CMK (cell line): Measurements from ENCODE around the gene TWSG1.
"Not testable (repeated sequence)": the region's sequence is repeated elsewhere in the genome, so short reads cannot be mapped to it uniquely, and the experiment has no call there.

Experiments
- DNase-seq: peaks from one replicate; pipeline ENCODE4 v3.0.0-alpha.2; 2010; ENCODE audit warnings: low read depth

Gene TWSG1

DNA sequence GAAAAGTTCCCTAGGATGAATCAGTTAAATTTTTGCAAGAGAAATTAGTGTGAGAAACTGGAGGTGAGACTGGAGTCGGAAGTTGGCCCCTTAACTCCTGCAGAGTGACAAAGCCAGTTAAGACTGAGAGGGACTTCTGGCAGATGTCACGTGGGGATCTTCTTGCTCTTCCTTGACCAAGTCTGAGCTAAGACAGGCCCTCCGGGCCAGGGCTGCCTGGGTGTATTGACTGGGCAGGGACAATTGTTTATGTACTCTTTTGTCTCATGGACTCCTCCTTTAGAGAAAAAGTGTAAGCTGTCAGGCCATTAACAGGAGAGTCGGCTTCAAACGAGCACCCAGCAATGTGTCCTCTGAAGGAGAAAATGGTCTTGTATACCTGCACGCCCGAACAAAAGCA is 92.2 kb downstream of the TWSG1 start:
- no peak for DNase-seq

DNA sequence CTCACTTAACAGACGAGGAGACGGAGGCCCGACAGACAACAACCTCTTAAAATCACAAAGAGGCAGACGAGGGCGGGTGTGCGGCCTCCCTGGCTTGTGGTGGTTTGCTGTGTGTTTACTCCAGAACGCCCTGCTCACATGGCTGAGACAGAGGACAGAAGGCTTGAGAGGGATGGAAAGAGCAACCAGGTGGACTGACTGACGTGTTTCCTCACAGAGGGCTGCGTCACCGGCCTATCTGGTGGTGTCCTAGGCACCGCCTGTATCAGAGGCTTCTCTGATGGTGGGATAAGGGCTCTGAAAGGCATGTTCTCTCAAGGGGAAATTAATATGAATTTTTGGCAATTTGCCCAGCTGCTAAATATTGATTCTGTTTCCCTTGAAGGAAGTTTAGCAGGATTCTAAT is 93.7 kb downstream of the TWSG1 start:
- no peak for DNase-seq

DNA sequence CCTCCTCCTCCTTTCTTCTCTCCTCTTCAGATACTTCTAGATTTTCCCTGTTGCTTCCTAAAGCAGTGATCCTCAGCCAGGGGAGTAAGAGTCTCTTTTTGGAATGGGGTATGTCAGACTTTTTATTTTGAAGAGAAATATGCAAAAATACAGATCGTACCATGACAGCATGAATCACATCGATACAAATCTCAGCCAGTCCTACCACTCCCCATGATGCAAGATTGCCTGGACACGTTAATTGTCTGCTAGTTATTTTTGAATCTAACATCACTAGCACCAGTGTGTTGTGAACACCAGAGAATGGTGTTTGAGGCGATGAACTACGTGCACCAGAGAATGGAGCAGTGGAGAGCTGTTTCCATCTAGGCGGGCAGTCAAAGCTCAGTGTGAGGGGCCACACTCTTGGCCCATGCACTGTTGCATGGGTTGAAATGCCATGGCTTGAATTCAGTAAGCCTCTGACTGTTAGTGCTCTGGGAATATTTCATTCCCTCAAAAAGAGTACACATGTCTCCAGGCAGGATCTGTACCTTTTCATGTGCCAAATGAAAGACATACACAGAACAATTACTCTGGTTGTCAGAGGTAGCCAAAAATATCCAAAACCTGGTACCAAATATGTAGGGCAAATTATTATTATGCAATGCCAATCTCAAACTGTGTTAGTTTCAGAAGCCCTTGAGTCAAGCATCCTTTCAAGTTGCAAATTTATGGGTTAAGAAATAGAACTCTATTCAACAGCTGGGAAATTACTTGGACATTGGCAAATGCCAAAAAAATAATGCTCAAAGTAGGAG is 94.5 kb downstream of the TWSG1 start:
- DNase-seq = no peak

DNA sequence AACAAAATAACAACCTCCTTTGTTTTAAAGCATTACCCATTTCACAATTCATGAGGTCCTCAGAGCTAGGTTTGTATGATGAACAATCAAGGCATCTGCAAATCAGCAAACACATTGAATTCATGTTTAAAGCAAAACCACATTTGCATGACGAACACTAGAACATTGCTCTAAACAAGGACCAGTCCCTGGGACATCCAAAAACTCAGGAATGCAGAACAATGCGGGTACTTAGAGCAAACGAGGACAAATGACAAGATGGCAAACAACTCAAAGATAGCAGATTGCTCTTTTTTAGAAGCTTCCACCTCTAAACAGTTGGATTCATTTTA is 95.1 kb downstream of the TWSG1 start:
- DNase-seq = no peak

DNA sequence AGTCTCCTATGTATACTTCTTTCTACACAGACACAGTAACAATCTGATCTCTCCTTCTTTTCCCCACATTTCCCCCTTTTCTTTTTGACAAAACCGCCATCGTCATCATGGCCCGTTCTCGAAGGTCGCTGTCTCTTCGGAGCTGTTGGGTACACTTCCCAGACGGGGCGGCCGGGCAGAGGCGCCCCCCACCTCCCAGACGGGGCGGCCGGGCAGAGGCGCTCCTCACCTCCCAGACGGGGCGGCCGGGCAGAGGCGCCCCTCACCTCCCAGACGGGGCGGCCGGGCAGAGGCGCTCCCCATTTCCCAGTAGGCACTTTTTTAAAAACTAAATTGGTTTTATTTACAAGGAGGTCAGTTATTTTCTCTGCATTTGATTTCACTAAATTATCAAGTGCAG is 95.7 kb downstream of the TWSG1 start:
- not testable (repeated sequence) for DNase-seq

DNA sequence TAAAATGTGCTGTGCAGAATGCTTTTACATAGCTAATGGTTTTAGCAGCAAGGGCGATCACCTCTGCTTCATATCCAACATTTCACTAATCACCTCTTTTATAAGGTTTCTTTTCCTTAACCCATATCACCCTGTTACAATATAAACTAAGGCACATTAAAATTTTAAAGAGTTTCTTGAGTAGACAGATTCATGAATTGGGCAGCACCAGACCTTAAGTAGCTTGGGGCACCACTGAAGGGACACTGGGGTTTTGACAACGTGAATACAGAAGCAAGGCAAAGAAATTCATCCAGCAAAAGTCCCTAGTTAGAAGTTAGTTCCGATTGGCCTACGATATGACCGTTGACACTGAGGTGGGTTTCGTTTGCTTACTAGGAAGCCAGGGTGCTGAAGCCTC is 96.7 kb downstream of the TWSG1 start:
- DNase-seq = no peak

DNA sequence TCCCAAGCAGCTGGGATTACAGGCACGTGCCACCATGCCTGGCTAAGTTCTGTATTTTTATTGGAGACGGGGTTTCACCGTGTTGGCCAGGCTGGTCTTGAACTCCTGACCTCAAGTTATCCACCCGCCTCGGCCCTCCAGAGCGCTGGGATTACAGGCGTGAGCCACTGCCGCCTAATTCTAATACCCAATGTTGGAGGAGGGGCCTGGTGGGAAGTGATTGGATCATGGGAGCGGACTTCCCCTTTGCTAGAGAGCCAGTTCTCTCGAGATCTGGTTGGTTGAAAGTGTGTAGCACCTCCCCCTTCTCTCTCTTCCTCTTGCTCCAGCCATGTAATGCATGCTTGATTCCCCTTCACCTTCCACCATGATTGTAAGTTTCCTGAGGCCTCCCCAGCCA is 98.5 kb downstream of the TWSG1 start:
- DNase-seq = peak; percentile 5

DNA sequence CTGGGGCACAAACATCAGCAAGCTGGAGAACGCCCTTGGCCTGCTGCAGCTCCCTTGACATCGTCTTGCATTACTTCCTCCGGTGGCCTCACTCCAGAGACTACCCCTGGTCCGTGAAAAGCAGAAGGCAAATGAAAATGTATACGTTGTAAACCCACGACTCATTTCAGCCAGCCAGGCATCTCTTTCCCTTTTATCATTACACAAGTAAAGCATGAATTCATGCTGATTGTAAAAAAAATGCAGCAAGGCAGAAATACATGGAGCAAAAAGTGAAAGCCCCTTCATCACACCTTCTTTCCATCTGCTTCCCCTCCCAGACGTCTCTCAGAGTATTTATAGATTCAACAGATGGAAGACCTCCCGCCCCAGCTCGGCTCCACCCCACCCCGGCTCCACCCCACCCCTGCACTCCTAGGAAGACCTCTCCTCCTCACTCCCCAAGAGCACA is 99.1 kb downstream of the TWSG1 start:
- no peak for DNase-seq

DNA sequence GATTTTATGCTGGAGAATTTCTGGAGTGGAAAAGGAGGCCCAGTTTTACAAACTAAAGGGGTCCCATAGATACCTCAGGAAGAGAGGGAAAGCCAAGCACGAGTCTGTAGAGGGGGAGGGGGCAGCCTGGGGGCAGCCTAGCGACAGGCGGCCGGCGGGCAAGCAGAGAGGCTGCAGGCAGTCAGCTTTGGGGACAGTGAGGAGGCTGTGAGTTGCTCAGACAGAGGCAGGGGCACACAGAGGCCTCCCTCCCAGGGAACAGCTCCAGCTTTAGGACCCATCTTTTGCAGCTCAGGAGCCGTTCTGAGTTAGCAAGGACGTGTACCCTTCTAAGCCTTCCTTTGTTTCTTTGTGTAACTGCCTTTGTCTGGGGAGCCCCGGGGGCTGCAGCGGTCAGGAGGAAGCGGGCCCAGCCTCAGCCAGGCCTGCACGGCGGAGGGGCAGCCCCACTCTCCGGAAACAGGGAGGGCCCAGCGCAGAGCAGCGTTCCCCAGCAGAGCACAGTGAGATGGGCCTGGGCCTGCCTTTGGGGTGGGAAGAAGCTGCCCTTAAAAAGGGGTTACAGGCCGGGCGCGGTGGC is 99.6 kb downstream of the TWSG1 start:
- no peak for DNase-seq

DNA sequence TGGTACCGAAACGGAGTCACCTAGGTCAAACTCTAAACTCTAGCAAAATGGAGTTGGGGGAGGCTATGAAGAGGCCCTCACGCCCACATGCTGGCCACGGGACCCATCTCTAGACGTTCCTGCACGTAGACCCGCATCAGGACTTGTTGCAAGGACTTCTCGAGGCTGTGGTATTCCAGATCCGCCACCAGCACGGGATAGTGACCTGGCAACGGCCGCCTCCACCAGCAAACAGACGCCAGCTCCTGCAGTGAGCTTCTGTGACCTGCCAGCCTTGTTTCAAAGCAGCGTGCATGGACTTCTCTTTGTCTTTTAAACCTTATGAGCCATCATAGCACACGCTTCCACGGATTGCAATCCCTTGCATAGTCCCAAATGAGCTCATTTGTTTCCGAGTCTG is 100.5 kb downstream of the TWSG1 start:
- no peak for DNase-seq

DNA sequence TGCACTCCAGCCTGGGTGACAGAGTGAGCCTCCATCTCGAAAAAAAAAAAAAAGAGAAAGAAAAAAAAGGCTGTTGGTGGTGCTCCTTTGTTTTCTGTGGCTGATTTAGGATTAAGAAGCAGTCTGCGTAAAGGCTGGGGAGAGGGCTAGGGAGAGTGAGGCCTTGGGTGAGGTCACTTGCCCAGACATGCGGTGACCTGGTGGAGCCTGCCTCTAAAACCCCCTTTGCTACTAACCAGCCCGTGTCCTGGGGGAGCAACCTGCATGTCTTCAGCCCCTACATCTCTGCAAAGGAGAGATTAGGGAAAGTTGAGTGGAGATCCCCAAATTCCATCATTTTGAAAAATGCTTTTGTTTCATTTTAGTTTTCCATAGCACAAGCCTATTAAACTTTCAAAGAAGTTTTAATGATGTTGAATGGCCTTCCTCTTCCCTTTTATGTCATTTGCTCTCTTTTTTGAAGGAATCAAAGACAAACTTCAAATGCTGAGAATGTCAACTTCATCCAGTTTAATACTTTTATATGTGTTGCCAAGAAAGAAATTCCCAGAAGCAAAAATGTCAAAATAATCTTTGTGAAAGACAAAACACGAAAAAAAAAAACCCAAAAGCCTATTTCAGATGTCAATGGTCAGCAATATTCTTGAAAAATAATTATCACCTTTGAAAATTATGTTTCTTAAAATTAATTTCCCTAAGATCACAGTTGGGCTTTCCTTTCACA is 101.8 kb downstream of the TWSG1 start:
- DNase-seq = no peak

DNA sequence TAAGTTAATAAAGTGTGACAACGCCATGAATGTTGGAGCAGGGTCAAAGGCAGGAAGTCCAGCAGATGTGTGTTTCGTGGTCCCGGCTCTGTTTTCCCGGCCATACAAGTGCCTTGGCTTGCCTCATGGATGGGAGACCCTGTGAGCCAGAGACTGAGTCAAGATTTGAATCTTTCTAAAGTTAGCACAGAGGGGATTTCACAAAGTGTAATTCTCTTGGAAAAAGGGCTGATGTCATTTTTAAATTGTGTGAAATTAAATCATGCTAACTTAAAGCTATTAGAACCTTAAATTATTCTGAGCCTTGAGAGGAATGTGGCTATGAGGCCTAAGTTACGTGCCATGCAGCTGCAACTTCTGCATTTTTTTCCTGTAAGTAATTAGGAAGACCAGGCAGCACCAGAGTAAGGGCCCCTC is 102.5 kb downstream of the TWSG1 start:
- no peak for DNase-seq

DNA sequence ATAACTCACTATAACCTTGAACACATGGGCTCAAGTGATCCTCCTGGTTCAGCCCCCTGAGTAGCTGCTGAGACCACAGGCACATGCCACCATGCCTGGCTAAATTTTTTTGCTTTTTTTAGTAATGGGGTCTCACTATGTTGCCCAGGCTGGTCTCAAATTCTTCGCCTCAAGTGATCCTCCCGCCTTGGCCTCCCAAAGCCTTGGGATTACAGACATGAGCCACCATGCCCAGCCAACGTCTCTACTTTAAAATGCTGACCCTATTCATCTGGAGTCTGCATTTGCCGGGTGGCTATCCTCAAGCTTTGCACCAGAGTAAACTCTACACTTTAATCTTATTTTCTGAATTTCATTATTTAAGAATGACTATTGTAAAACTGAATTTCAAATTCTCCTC is 103.1 kb downstream of the TWSG1 start:
- DNase-seq = no peak

DNA sequence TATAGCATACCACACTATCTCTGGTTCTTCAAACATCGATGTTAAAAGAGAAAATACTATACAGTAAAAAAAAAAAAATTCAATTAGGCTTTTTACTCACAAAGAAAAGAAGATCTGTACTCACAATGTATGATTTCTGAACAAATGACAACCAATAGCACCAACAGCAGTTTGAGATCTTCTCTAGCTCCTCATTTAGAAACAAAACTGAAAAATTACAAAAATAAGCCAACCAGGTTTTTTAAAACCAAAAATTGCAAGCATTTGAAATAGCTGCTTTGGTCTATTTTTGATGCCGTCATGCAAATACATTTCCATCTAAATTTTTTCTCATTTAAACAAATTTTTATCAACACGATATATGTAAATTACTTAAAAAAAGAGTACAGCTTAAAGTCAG is 106.5 kb downstream of the TWSG1 start:
- no peak for DNase-seq

DNA sequence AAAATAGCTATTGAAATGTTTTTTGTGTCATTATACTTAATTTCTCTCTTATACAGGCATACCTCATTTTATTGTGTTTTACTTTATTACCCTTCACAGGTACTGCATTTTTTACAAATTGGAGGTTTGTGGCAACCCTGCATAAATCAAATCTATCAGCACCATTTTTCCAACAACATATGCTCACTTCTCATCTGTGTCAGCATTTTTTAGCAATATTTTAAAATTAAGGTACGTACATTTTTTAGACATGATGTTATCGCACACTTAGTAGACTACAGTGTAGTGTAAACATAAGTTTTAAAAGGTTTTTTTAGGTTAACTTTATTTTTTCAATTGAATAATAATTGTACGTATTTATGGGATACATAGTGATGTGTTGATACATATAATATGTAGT is 110.0 kb downstream of the TWSG1 start:
- DNase-seq = no peak

DNA sequence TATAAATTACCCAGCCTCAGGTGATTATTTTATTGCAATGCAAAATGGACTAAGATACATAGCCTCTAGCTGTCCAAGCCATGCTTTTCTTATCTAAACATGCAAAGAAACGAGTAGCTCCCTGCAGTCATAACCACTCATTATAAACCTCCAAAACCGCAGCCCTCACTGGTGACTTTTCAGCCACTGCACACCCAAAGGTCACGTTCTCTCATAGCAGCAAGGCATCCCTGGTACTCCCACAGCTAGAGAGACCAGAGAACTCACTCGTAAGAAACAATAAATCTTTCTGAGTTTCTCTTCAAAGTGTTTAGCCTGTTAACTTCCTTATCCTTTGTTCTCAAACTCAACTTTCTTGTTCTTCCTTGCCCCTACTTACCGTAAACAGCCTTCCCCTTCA is 112.3 kb downstream of the TWSG1 start:
- no peak for DNase-seq

DNA sequence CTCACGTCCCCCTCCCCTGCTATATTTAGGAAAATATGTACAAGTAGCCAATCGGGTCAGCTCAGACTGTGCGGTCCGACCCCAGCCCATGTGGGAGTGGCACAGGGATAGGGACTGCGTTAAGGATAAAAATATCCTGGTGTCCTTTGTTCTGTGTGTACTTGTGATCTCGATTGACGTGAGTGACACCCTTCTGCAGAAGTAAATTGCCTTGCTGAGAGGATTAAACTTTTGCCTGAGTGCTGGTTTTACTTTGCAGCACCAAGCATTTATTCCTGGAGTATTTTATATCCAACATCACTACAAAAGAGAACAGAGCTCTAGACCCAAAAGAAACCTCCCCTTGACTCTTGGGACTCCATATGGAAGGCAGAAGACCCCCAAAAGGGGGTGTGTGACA is 112.8 kb downstream of the TWSG1 start:
- no peak for DNase-seq

DNA sequence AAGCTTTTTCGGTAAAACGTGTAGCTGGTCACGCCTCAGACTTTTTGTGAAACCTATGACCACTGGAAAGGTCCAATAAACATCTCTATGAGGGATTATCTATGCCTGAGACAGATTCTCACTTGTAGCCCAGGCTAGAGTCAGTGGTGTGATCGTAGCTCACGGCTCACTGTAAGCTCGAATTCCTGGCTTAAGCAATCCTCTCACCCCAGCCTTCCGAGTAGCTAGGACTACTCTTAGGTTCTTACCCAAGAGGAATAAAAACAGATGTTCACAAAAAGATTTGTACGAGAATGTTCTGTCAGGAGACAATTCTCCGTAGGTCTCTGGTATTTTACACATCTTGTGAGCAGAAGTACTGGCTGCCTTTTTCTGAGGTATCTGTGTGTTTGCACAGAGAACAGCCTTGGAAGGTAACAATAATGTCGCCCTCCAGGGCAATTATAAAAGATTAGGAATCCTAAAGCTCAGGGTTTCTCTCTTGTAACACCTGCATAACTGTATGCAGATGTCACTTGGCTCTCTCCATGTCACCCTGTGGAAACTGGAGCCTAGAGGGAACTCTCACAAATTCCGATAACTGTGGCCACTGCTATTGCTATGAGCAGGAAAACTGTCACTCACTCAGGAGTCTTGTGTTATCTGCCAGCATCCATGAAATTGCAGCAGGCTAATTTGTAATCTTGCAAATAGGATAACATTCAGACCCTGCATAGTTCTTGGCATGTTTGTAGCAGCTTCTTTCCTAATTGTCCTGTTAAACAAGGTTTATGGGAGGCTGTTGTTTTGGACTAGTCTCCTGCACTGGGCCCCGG is 115.2 kb downstream of the TWSG1 start:
- DNase-seq = no peak

DNA sequence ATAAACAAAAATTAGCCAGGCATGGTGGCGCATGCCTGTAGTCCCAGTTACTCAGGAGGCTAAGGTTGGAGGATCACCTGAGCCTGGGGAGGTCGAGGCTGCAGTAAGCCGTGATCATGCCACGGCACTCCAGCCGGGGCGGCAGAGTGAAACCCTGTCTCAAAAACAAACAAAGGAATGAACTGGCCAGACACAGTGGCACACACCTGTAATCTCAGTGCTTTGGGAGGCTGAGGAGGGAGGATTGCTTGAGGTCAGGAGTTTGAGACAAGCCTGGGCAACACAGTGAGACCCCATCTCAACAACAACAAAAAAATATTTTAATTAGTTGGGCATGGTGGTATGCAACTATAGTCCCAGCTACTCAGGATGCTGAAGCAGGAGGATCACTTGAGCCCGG is 116.3 kb downstream of the TWSG1 start:
- DNase-seq = not testable (repeated sequence)
